Neural progenitor cell (in vitro differentiated cells): ENCODE results near the gene CACNA1C. TPM values are rescaled to one million over a fixed set of nuclear protein-coding genes. Genes with fewer than 3 reads are reported as not detected.

ENCODE experiments used
- DNase-seq: peaks from one replicate; pipeline ENCODE4 v3.0.0-alpha.2; 2016; ENCODE audit warnings: low spot score
- H2AFZ ChIP-seq: fragments of 200-600 bp; sonication (generic); replicated peaks from 2 replicates; pipeline ENCODE4 v1.6.1; 2016; ENCODE audit warnings: antibody characterized with exemption
- H3F3A ChIP-seq: fragments of 200-600 bp; sonication (generic); 2 replicates; pipeline ENCODE4 v1.6.1; 2016; ENCODE audit warnings: antibody characterized with exemption, low read depth
- H3K27ac ChIP-seq: fragments of 200-600 bp; sonication (generic); 2 replicates; pipeline ENCODE4 v1.5.1; 2016; ENCODE audit warnings: mild to moderate bottlenecking
- H3K27me3 ChIP-seq: fragments of 200-600 bp; sonication (generic); 2 replicates; pipeline ENCODE4 v1.6.1; 2016; ENCODE audit warnings: mild to moderate bottlenecking, moderate library complexity
- H3K36me3 ChIP-seq: fragments of 200-600 bp; sonication (generic); 2 replicates; pipeline ENCODE4 v1.5.1; 2016
- H3K4me1 ChIP-seq: fragments of 200-600 bp; sonication (generic); 2 replicates; pipeline ENCODE4 v1.6.1; 2016; ENCODE audit warnings: mixed run types
- H3K4me2 ChIP-seq: fragments of 200-600 bp; sonication (generic); 2 replicates; pipeline ENCODE4 v1.6.1; 2016
- H3K4me3 ChIP-seq: fragments of 200-600 bp; sonication (generic); 2 replicates; pipeline ENCODE4 v1.5.1; 2016
- H3K79me2 ChIP-seq: fragments of 200-600 bp; sonication (generic); 2 replicates; pipeline ENCODE4 v1.6.1; 2016; ENCODE audit warnings: low read depth
- H3K9ac ChIP-seq: fragments of 200-600 bp; sonication (generic); 2 replicates; pipeline ENCODE4 v1.6.1; 2016
- H3K9me3 ChIP-seq: fragments of 200-600 bp; sonication (generic); 2 replicates; pipeline ENCODE4 v1.5.1; 2016; ENCODE audit warnings: low read depth
- H4K20me1 ChIP-seq: fragments of 200-600 bp; sonication (generic); 2 replicates; pipeline ENCODE4 v1.6.1; 2016; ENCODE audit warnings: low read depth
- H3K27ac Mint-ChIP-seq: 3 replicates; pipeline ENCODE4 v1.8.0; 2021; ENCODE audit warnings: mixed read lengths
- H3K27me3 Mint-ChIP-seq: 2 replicates; pipeline ENCODE4 v1.8.0; 2022; ENCODE audit warnings: low read depth, mild to moderate bottlenecking, inconsistent platforms, moderate library complexity, mixed read lengths; ENCODE audit not compliant: insufficient read depth
- H3K36me3 Mint-ChIP-seq: 3 replicates; pipeline ENCODE4 v1.8.0; 2021; ENCODE audit warnings: mixed read lengths
- H3K4me1 Mint-ChIP-seq: 3 replicates; pipeline ENCODE4 v1.8.0; 2021; ENCODE audit warnings: mixed read lengths
- H3K4me3 Mint-ChIP-seq: 3 replicates; pipeline ENCODE4 v1.8.0; 2021; ENCODE audit warnings: mild to moderate bottlenecking, moderate library complexity, mixed read lengths
- H3K9me3 Mint-ChIP-seq: 3 replicates; pipeline ENCODE4 v1.8.0; 2020; ENCODE audit warnings: mixed read lengths
- EZH2 ChIP-seq: fragments of 200-600 bp; sonication (generic); IDR thresholded peaks from 2 replicates; pipeline ENCODE4 v1.6.1; 2017; ENCODE audit warnings: antibody characterized with exemption, mild to moderate bottlenecking, moderate library complexity
- EZH2phosphoT487 ChIP-seq: fragments of 200-600 bp; sonication (generic); IDR thresholded peaks from 2 replicates; pipeline ENCODE4 v1.6.1; 2017; ENCODE audit warnings: antibody characterized with exemption
- total RNA-seq: library from RNA; depleted of rRNA; stranded (reverse); fragments of >200 nt; gene quantifications from 2 replicates; pipeline ENCODE4 v1.2.3, GENCODE V29; 2015; ENCODE audit warnings: low replicate concordance
- TF ChIP-seq, protein P1 (sequence below): fragments of 200-600 bp; sonication (generic); IDR thresholded peaks from 2 replicates; pipeline ENCODE4 v1.5.1; 2017; ENCODE audit warnings: antibody characterized with exemption, mild to moderate bottlenecking

The CACNA1C gene
- total RNA-seq, 1 donor from 2014 or later = 2.7 TPM

DNA sequence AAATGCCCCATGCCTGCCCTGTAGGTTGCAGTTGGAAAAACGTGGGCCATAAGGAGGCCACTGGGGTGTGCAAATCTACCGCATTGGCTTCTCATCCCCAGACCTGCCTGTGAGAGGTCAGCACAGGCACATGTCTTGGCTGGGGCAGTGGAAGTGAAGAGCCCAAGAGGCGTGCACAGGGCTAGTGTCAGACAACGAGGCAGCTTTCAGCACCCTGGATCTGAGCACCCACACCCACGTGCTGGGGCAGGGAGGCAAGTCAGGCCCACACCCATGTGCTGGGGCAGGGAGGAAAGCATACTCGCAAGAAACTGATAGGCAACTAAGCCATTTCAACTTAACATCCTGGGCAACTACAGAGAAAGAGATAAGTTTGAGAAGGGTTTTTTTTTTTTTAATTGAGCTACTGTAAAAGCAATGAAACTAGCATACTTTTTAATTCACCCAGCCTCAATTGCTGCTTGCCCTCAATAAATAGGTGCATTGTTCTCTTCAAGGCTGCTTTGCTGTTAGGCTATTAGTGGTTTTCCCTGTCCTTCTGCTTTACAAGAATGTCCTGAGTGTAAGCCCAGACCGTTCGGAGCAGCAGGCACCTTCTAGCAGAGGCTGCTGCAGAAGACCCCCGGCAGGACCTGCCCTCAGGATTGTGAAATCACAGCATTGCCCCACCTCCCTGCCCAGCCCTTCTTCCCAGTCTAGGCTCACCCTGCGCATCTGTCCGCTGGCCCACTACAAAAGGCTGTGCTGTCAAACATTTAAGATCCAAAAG lies 386.7 kb downstream of the CACNA1C start:
- H3K27ac Mint-ChIP-seq = no peak overlapping the region
- no peaks in the 10 kb centered on the region for H3K4me1 Mint-ChIP-seq
- no peak overlapping the region for H3K4me3 Mint-ChIP-seq
- H3K9ac ChIP-seq = no peak overlapping the region
- no peak overlapping the region for H3K27ac ChIP-seq
- H3K4me3 ChIP-seq = no peak overlapping the region
- no peaks in the 10 kb centered on the region for H3K9me3 Mint-ChIP-seq
- H3K27me3 ChIP-seq = no peaks in the 10 kb centered on the region
- no peaks in the 10 kb centered on the region for H3K9me3 ChIP-seq
- TF ChIP-seq EZH2 = no peak
- no peak for TF ChIP-seq EZH2phosphoT487
- TF ChIP-seq, protein P1, sequence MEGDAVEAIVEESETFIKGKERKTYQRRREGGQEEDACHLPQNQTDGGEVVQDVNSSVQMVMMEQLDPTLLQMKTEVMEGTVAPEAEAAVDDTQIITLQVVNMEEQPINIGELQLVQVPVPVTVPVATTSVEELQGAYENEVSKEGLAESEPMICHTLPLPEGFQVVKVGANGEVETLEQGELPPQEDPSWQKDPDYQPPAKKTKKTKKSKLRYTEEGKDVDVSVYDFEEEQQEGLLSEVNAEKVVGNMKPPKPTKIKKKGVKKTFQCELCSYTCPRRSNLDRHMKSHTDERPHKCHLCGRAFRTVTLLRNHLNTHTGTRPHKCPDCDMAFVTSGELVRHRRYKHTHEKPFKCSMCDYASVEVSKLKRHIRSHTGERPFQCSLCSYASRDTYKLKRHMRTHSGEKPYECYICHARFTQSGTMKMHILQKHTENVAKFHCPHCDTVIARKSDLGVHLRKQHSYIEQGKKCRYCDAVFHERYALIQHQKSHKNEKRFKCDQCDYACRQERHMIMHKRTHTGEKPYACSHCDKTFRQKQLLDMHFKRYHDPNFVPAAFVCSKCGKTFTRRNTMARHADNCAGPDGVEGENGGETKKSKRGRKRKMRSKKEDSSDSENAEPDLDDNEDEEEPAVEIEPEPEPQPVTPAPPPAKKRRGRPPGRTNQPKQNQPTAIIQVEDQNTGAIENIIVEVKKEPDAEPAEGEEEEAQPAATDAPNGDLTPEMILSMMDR = no peak
- peaks cover 6% of the 10 kb centered on the region for H3K27me3 Mint-ChIP-seq
- H2AFZ ChIP-seq = no peak overlapping the region
- H3K36me3 ChIP-seq = no peaks in the 10 kb centered on the region
- no peaks in the 10 kb centered on the region for H3K36me3 Mint-ChIP-seq
- no peaks in the 10 kb centered on the region for H3K79me2 ChIP-seq
- no peak overlapping the region for H3K4me2 ChIP-seq
- H3K4me1 ChIP-seq = no peaks in the 10 kb centered on the region
- no peaks in the 10 kb centered on the region for H3F3A ChIP-seq
- H4K20me1 ChIP-seq = no peaks in the 10 kb centered on the region
- DNase-seq = no peak

DNA sequence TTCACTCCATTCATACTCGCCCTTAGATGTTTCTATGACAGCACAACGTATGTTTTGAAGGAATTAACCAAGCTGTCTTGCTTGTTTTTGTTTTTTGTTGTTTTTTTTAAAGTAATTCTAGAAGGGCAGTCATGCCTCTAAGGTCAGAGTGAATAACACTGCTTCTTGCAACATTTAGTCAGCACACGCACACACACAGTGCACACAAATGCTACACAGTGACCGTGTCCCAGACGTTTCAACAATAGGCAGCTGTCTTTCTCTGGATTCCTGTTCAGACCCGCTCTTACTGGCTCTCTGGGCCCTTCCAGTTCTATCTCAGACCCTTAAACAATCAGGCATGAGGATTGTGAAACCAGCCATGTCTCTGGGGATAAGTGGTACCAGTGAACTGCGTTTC lies 391.0 kb downstream of the CACNA1C start:
- Histone ChIP-seq H2AFZ (no peak overlapping the region), H3K27ac (no peak overlapping the region), H3F3A (no peaks in the 10 kb centered on the region), H3K9ac (no peak overlapping the region), H3K4me3 (no peak overlapping the region), H3K36me3 (no peaks in the 10 kb centered on the region), H3K9me3 (no peaks in the 10 kb centered on the region), H3K4me2 (no peak overlapping the region), H3K79me2 (no peaks in the 10 kb centered on the region), H3K27me3 (no peaks in the 10 kb centered on the region), H4K20me1 (no peaks in the 10 kb centered on the region), H3K4me1 (no peaks in the 10 kb centered on the region)
- Mint-ChIP-seq H3K27me3 (peaks cover 8% of the 10 kb centered on the region), H3K4me3 (no peak overlapping the region), H3K4me1 (no peaks in the 10 kb centered on the region), H3K27ac (no peak overlapping the region), H3K36me3 (no peaks in the 10 kb centered on the region), H3K9me3 (no peaks in the 10 kb centered on the region)
- no peak for DNase-seq
- TF ChIP-seq, protein P1 = no peak
- TF ChIP-seq EZH2 = no peak
- TF ChIP-seq EZH2phosphoT487 = no peak

DNA sequence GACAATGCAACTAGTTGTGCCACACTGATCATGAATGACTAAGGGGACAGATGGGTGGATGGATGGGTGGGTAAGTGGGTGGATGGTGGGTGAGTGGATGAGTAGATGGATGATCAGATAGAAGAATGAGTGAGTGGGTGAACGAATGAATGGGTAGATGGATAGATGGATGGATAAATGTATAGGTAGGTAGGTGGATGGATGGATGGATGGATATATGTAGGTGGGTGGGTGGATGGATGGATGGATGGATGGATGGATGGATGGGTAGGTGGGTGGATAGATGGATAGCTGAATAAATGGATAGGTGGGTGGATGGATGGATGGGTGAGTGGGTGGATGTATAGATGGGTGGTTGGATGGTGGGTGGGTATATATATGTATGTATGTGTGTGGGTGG lies 393.2 kb downstream of the CACNA1C start:
- no peak overlapping the region for H3K27ac ChIP-seq
- H3K9me3 ChIP-seq = no peaks in the 10 kb centered on the region
- no peaks in the 10 kb centered on the region for H3K4me1 ChIP-seq
- H4K20me1 ChIP-seq = no peaks in the 10 kb centered on the region
- Mint-ChIP-seq H3K4me1 (no peaks in the 10 kb centered on the region), H3K9me3 (no peaks in the 10 kb centered on the region), H3K4me3 (no peak overlapping the region), H3K27ac (no peak overlapping the region), H3K27me3 (peaks cover 8% of the 10 kb centered on the region), H3K36me3 (no peaks in the 10 kb centered on the region)
- H3F3A ChIP-seq = no peaks in the 10 kb centered on the region
- no peaks in the 10 kb centered on the region for H3K79me2 ChIP-seq
- H3K36me3 ChIP-seq = no peaks in the 10 kb centered on the region
- H3K9ac ChIP-seq = no peak overlapping the region
- DNase-seq = no peak
- no peak overlapping the region for H3K4me3 ChIP-seq
- TF ChIP-seq EZH2 (no peak), EZH2phosphoT487 (no peak)
- TF ChIP-seq, protein P1 = no peak
- no peak overlapping the region for H3K4me2 ChIP-seq
- no peak overlapping the region for H2AFZ ChIP-seq
- H3K27me3 ChIP-seq = no peaks in the 10 kb centered on the region
